ENCODE measurements around the gene LILRB5. TPM values are rescaled to one million over a fixed set of nuclear protein-coding genes. Genes with fewer than 3 reads are reported as not detected.

The LILRB5 gene
- total RNA-seq, 1 donor from 2014 or later, result 0.38 TPM

DNA sequence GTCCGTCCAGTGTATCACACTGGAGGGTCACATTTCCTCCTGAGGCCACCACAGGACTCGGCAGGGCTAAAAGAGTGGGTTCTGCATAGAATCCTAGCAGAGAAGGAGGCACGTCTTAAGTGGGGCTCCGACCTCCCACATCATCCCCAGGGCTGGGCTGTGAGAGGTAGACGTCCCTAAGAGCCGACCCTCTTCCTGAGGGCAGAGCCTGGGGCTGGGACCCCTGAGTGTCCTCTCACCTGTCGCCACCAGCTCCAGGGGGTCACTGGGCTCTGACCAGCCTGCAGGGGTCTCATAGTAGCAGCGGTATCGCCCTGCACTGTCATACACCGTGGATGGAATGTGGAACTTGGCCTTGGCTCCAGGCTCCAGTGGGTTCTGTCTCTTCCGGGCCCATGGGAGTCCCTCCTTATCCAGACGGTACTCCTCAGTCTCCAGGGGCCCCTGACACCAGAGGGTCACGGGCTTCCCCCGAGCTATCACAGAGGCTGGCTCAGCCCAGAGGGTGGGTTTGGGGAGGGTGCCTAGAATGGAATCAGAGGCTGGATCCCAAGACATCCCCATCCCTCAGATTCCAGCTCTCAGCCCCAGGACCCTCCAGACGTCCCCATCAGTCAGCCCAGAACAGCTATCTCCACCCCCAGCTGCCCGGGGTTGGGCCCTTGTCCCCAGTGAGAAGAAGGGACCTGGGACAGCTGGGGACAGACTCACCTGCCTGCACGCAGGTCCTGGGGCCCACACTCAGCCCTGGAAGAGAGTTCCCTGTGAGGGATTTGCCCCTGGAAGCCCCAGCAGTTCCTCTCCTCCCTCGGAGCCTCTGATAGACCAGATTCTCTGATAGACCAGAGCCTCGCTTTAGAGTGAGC is 590 bp downstream of the LILRB5 start:
- ATAC-seq (ENCODE audit: low read depth), result no peak

DNA sequence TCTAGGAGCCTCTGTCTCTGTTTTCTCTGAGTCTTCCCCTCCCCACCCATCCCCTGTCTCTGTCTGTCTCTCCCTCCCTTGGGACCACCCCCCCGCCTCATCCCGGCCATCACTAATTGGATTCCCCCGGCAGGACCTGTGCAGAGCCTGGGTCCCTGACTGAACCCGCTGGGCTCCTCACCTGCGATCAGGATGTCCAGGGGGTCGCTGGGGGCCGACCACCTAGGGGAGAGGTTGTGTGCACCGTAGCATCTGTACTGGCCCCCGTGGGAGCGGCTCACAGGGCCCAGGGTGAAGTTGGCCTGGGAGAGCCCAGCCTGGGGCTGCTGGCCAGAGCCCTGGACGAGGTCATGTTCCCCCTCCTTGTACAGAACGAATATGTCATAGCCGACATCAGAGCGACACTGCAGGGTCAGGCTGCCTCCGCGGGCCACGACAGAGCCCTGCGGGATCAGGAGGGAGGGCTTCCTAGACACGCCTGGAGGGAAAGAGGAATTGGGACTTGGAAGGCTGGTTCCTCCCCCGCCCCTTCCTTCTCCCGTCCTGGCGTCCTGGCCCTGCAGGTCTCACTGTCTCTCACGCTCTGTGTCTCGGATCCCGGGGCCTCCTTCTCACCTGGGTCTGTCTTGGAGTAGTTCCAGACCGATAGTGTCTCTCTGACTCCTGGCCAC is 1.8 kb downstream of the LILRB5 start:
- no peaks in the 10 kb centered on the region for H3K4me1 Mint-ChIP-seq

More for the DNA sequence above, 590 bp downstream of the LILRB5 start:
- POLR2A ChIA-PET, result no interaction called here
- Mint-ChIP-seq H3K9me3 (no peaks in the 10 kb centered on the region), H3K4me3 (no peak overlapping the region), H3K36me3 (ENCODE audit: low read depth) (no peaks in the 10 kb centered on the region), H3K27ac (no peak overlapping the region), H3K4me1 (no peaks in the 10 kb centered on the region), H3K27me3 (peaks cover 12% of the 10 kb centered on the region)
- CTCF ChIA-PET, result no interaction called here
- TF ChIP-seq, protein P1, sequence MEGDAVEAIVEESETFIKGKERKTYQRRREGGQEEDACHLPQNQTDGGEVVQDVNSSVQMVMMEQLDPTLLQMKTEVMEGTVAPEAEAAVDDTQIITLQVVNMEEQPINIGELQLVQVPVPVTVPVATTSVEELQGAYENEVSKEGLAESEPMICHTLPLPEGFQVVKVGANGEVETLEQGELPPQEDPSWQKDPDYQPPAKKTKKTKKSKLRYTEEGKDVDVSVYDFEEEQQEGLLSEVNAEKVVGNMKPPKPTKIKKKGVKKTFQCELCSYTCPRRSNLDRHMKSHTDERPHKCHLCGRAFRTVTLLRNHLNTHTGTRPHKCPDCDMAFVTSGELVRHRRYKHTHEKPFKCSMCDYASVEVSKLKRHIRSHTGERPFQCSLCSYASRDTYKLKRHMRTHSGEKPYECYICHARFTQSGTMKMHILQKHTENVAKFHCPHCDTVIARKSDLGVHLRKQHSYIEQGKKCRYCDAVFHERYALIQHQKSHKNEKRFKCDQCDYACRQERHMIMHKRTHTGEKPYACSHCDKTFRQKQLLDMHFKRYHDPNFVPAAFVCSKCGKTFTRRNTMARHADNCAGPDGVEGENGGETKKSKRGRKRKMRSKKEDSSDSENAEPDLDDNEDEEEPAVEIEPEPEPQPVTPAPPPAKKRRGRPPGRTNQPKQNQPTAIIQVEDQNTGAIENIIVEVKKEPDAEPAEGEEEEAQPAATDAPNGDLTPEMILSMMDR (IDR thresholded peaks at IDR 0.05), result no peak
- intact Hi-C loops (cut with micrococcal nuclease), result no loop called here
- DNase-seq, result no peak

DNA sequence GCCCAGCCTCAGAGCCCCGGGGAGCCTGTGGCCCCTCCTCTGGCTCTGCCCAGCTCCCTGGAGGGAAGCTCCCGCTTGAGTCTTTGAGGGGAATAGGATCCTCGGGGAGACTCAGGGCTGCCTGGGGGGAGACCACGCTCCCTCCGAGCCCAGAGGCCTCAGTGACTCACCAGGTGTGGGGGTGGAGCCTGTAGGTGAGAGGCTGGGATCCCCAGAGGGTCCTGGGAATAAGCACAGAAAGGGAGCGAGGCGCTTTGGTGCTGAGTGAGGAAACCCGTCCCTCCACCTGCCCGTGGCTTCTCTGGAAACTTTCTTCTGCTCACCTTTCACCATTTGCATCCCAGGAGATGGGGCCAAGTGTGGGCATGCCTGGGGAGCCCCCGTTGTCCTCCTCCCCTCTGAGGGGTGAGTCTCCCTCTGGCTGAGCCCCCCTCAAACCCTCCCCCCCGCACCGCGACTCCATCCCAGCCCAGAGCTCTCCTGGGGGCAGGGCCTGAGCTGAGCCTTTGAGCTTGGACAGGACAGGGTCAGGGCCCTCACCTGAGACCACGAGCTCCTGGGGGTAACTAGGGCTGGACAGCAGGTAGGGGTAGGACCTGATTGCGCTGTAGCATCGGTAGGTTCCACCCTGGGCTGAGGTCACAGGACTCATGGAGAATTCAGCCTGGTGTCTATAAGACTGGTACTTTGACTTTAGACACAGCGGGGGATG is 2.7 kb downstream of the LILRB5 start:
- Mint-ChIP-seq H3K27ac (no peak overlapping the region), H3K36me3 (ENCODE audit: low read depth) (no peaks in the 10 kb centered on the region), H3K4me3 (no peak overlapping the region), H3K4me1 (no peaks in the 10 kb centered on the region), H3K9me3 (no peaks in the 10 kb centered on the region), H3K27me3 (peaks cover 12% of the 10 kb centered on the region)
- TF ChIP-seq, protein P1 (IDR thresholded peaks at IDR 0.05), result no peak
- POLR2A ChIA-PET, result no interaction called here
- DNase-seq (no peak), ATAC-seq (ENCODE audit: low read depth) (no peak)
- intact Hi-C loops (cut with micrococcal nuclease), result no loop called here
- CTCF ChIA-PET, result interaction anchor here (1.6 kb wide), 1 partner anchor 12 kb away, joined by 6 read pairs; no protein-coding TSS in a partner anchor

More for the DNA sequence above, 1.8 kb downstream of the LILRB5 start:
- Mint-ChIP-seq H3K27me3 (peaks cover 12% of the 10 kb centered on the region), H3K36me3 (ENCODE audit: low read depth) (no peaks in the 10 kb centered on the region), H3K4me3 (no peak overlapping the region), H3K9me3 (no peaks in the 10 kb centered on the region), H3K27ac (no peak overlapping the region)
- ATAC-seq (ENCODE audit: low read depth), result no peak
- intact Hi-C loops (cut with micrococcal nuclease), result no loop called here
- POLR2A ChIA-PET, result no interaction called here
- CTCF ChIA-PET, result no interaction called here
- TF ChIP-seq, protein P1 (IDR thresholded peaks at IDR 0.05), result no peak
- no peak for DNase-seq

DNA sequence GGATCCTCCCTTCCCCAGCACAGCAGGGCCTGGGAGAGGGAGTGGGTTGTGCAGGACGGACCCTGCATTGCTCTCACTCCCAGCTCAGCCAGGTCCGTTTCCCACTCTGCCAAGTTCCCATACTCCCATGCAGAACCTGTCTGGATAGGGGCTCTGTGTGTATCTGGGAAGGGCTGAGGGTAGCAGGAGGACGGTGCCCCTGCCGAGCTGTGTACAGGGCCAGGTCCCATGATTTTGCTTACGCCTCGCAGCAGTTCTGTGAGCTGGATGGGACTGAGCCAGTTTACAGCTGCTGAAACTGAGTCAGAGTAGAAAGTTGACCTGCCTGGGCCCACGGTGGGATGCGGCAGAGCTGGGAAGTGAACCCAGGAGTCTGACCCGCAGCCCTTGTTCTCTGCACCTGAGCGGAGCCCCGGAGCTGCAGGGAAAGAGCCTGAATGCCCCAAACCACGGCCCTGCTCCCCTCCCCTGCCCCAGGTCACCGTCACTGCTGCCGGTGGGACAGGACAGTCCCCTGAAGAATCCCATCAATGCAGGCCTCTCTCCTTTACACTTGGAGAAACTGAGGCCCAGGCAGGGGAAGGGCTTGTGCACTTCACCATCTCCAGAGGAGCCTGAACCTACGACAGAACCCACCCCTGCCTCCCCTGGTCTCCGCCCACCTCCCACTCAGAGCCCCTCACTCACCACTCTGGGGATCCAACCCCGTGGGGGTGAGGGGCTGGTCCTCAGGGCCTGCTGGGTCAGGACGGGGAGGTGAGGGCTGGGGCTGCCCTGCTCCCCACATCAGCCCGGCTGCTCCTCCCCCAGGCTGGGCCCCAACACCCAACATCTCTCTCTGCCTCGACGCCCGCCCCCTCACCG is 3.5 kb downstream of the LILRB5 start:
- no peak overlapping the region for H3K27ac Mint-ChIP-seq
- no peaks in the 10 kb centered on the region for H3K36me3 Mint-ChIP-seq (ENCODE audit: low read depth)
- H3K4me1 Mint-ChIP-seq, result no peaks in the 10 kb centered on the region
- CTCF ChIA-PET, result interaction anchor here (0.6 to 1.6 kb wide), 2 partner anchors 12 to 41 kb away, joined by 3 to 6 read pairs; no protein-coding TSS in a partner anchor
- H3K4me3 Mint-ChIP-seq, result no peak overlapping the region
- peaks cover 10% of the 10 kb centered on the region for H3K27me3 Mint-ChIP-seq
- intact Hi-C loops (cut with micrococcal nuclease), result no loop called here
- POLR2A ChIA-PET, result no interaction called here
- H3K9me3 Mint-ChIP-seq, result no peaks in the 10 kb centered on the region
- TF ChIP-seq, protein P1 (IDR thresholded peaks at IDR 0.05), result no peak
- ATAC-seq (ENCODE audit: low read depth) (no peak), DNase-seq (no peak)
